Measurements from ENCODE around the gene PCMTD2. TPM values are rescaled to one million over a fixed set of nuclear protein-coding genes. Genes with fewer than 3 reads are reported as not detected.

PCMTD2 gene
- total RNA-seq, 1 donor from 2014 or later, result 46.9 TPM

- intact Hi-C loops (cut with DNase I), result no loop called here
- DNase-seq (ENCODE audit: low spot score), result no peak
Observed at GRCh38 chr20:64250027-64250426, 5.5 kb upstream of the PCMTD2 start.

DNA sequence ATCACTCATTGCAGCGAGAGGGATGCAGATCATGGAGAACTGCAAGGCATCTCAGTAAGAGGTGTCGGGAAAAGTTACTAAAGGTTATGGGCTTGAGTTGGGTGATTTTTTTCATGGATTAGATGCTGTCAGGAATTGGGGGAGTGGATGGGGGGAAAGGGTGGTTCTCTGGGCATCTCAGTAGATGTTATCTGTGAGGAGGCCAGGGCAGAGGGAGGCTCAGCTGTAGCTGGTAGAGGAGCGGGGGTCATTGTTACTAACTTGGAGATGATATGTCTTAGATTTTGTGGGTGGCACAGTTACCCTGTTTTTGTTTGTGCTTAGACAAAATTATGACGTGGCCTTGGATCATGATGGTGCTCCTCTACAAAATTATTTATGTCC is 2.6 kb upstream of the PCMTD2 start:
- no peak for DNase-seq (ENCODE audit: low spot score)
- intact Hi-C loops (cut with DNase I), result no loop called here

DNA sequence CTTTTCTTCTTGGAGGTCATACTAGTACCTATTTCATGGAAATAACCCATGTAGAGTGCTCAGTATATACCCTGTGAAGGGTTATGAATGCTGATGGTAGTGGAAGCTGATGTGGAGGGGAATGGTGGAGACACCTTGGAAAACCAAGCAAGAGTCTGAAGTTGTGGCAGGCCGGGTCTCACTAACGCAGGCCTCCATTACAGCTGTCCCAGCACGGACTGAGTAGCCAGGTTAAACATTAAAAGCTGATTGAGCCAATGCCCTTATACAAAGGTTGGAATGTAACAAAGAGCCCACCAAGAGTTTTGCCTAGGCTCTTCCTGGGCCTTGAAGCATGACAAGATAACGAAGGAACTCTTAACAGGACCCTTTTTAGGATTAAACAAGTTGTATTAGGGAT is 2.1 kb upstream of the PCMTD2 start:
- intact Hi-C loops (cut with DNase I), result no loop called here
- DNase-seq (ENCODE audit: low spot score), result no peak

DNA sequence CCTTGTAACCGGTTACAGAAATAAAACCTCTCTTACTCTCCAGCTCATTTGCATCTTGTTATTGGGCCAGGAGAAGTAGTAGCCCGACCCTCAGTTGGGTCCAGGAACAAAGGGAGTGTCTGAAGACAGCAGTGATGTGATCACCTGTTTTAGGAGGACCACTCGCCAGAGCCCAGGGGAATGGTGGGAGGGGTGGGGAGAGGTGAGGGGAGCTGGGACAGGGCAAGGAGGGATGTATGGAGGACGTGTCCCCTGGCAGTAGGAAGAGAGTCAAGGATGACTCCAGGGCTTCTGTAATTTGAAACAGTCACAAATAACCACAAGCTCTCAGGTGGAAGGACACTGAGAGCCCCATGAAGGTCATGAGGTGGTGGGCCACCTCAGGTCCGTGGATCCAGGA is 1.4 kb upstream of the PCMTD2 start:
- intact Hi-C loops (cut with DNase I), result no loop called here
- no peak for DNase-seq (ENCODE audit: low spot score)

GRCh38 chr20:64254571-64255360 is 782 bp upstream of the PCMTD2 start:
- intact Hi-C loops (cut with DNase I), result loop anchor here (5.0 kb wide), 1 partner anchor 1037 kb away; the partner anchor contains the start of gene YTHDF1

DNA sequence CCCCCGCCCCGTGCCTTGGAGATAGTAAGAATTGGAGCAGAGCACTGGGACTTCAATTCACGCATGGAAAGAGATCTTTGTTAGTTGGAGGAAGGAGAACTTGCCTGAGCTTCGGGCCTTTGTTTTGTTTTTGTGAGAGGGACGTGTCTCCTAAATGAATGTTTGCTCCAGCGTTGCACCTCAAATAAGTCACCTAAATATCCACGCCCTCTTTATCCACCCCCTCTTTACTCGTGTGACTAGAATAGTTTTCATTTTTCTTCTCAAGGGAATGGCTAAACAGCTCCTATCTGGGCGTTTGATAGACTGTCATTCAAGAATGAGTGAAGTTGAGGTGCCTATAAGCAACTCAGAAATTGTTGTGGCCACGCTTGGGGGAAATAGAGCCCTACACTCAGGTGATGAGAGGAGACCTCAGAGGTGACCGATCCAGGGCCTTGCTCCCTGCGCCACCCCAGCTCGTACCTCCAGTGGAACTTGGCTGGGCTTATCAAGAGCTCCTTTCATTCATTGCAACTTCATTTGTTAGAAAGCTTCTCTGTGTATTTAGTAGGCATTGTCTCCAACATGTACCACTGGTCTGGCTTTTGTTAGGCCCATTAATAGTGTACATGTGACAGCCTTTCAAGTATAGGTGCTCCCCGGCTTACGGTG is 861 bp downstream of the PCMTD2 start:
- intact Hi-C loops (cut with DNase I), result loop anchor here (5.0 kb wide), 1 partner anchor 1039 kb away; the partner anchor contains the start of gene YTHDF1

More at GRCh38 chr20:64254571-64255360, 782 bp upstream of the PCMTD2 start:
- no peak for DNase-seq (ENCODE audit: low spot score)

DNA sequence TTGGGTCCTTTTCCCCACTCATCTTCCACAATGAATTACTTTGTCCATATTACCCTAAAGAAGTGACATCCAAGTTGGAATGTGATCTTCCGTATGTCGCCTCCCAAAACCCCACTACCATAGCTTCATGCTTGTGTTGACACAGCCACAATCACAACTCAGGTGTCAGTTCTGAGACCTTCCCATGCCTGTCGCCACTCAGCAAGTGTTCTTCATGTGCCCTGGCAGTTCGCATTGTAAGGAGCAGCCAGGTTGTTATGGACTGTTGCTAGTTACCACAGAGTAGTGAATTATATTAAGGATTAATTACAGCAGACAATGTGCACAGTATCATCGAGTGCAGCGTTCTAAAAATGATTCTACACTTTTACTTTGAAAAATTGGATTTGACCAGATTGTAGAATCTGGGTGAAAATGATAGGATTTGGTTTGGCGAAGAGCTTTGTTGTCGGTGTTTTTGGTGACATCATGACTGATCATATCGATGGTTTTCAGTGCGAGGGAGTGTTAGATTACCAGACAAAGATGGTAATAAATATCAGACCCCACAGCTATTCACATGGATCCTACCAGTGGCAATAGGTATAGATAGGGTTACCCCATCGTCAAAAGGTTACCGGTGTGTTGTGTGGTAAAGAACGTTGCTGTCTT is 1.7 kb downstream of the PCMTD2 start:
- intact Hi-C loops (cut with DNase I), result loop anchor here (5.0 kb wide), 1 partner anchor 1040 kb away; the partner anchor contains the start of gene YTHDF1
- DNase-seq (ENCODE audit: low spot score), result no peak

More for the DNA sequence above, 861 bp downstream of the PCMTD2 start:
- DNase-seq (ENCODE audit: low spot score), result no peak

DNA sequence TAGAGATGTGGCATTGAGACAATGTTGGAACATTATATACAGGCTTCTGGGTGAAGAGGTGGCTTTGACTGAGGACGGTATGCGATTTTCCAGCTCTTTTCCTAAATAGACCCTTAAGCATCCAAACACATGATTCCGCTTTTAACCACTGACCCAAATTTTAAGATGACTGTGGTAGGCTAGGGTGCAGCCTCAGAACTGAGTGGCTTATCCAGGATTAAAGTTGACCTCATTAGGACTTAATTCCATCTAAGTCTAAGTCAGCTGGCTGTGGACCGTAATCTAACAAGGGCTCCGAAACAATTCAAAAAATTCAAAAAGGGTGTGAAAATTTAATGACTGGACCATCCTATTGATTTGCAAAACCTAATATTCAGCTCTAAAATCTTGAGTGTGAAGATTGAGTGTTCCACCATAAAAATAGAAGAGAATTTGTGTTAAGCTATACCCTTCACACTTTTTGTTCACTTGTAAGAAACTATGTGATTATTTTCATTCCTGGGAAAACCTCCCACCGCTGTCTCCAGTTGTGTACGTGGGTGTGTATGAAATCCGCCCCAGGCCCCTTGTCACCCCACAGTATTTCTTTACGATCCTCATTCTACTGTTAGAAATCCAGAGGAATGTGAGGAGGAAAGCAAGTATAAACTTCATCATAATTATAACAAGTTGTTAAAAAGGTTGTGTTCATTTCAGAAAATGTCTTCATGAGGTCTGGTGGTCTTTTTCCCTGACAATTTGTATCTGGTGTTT is 2.7 kb downstream of the PCMTD2 start:
- intact Hi-C loops (cut with DNase I), result loop anchor here (5.0 kb wide), 1 partner anchor 1041 kb away; the partner anchor contains the start of gene YTHDF1
- DNase-seq (ENCODE audit: low spot score), result no peak

DNA sequence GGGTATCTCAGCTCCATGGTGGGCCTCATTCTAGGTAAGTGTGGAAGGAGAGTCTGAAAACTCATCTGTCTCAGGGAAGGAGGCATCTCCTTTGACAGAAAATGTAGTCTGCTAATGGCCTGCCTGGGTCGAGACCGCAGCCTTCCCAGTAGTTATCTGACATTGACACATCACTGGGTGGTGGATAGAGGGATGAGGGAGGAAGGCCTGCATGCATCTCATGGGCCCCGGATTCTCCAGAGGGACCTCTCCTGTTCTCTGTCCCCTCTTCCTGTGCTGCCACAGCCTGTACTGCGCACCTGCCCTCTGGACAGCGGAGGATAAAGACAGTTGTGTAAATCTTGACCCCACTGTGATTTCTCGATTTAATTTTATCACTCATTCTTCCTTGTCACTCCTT is 4.7 kb downstream of the PCMTD2 start:
- intact Hi-C loops (cut with DNase I), result no loop called here
- no peak for DNase-seq (ENCODE audit: low spot score)

DNA sequence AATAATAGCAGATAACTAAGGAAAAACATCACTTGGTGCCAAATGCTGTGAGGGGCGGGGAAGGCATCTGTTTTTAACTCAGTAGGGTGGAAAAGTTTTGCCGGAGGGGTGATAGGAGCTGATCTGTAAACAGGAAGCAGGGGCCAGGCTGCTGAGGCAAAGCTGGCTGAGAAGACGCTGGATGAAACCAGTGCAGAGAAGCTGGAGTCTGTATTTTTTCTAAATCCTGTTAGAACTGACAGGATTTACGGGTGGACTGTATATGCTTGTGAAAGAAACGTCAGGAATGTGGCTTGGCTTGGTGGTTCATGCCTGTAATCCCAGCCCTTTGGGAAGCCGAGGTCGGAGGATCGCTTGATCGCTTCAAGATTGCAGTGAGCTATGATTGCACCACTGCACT is 5.6 kb downstream of the PCMTD2 start:
- no peak for DNase-seq (ENCODE audit: low spot score)
- intact Hi-C loops (cut with DNase I), result no loop called here

- DNase-seq (ENCODE audit: low spot score), result no peak
- intact Hi-C loops (cut with DNase I), result no loop called here
Observed at GRCh38 chr20:64264091-64264490, 8.5 kb downstream of the PCMTD2 start.

DNA sequence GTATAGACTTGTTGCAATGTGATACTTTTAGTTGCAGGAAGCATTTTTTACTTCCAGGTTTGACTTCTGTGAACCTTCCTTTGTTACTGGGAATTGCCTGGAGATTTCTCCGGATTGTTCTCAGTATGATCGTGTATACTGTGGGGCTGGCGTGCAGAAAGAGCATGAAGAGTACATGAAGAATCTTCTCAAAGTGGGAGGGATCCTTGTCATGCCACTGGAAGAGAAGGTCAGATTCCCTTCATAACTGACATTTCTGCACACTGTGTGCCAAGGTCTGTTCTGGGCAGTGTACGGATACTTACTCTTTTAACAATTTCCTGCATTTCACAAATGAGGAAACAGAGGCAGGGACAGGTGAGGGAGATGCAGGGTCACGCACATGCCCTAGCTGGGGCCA is 9.7 kb downstream of the PCMTD2 start:
- no peak for DNase-seq (ENCODE audit: low spot score)
- intact Hi-C loops (cut with DNase I), result no loop called here

DNA sequence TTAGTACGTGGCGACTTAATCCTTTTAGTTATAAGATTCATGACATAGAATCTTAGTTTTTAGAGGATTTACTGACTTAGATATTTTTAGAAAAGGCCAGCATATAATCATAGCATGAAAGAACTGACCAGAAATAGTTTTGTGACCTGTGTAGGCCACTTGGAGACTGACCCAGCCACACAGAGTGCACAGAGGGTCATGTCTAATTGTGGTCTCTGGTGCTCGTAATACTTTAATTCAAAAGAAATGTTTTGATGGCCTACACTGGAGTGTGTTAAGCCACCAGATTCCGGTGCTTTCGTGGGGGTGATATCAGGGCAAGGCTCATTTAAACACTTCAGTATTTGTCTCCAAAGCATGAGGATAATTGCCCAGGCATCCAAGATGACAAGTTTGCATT is 11.4 kb downstream of the PCMTD2 start:
- no peak for DNase-seq (ENCODE audit: low spot score)
- intact Hi-C loops (cut with DNase I), result no loop called here

DNA sequence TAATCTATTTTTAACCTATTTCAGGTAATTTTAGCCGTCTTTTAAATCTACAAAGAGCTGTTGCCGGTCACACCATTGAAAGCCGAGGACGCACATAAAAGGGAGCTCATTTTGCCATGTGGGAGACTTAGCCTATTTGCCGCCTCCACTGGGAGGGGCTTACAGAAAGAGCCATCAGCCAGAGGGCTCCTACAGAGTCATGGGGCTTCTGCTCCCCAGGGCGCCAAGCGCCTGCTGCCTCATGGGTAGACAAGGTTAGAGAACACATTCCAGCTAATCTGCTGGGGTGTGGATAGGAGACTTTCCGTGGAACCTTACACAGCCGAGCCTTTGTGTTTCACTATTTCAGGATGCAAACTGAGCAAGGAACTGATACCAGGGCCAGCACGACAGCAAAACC is 12.6 kb downstream of the PCMTD2 start:
- intact Hi-C loops (cut with DNase I), result no loop called here
- DNase-seq (ENCODE audit: low spot score), result no peak

- DNase-seq (ENCODE audit: low spot score), result no peak
- intact Hi-C loops (cut with DNase I), result no loop called here
Observed at GRCh38 chr20:64269604-64270411, 14.3 kb downstream of the PCMTD2 start.

GRCh38 chr20:64271636-64272035 is 16.1 kb downstream of the PCMTD2 start:
- intact Hi-C loops (cut with DNase I), result no loop called here
- no peak for DNase-seq (ENCODE audit: low spot score)

DNA sequence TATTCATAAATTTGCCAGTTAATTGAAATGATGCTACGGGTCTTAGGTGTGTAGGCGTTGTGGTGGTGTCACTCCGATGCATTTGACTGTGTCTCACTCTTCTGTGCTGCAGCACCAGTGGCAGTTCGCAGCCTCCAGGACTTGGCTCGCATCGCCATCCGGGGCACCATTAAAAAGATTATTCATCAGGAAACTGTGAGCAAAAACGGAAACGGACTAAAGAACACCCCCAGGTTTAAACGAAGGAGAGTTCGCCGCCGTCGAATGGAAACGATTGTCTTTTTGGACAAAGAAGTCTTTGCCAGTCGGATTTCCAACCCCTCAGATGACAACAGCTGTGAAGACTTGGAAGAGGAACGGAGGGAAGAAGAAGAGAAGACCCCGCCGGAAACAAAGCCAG is 17.6 kb downstream of the PCMTD2 start:
- DNase-seq (ENCODE audit: low spot score), result no peak
- intact Hi-C loops (cut with DNase I), result no loop called here

DNA sequence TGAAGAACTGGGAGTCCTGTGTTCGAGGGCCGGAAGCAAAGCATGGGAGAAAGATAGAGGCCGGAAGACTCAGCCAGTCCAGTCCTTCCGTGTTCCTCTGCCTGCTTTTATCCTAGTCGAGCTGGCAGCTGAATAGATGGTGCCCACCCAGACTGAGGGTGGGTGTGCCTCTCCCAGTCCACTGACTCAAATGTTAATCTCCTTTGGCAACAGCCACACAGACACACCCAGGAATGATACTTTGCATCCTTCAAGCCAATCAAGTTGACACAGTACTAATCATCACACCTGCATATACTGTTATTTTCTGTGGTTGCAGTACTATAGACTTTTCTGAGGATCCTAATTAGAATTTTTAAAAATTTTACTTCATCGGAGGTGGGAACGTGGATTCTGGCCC is 21.3 kb downstream of the PCMTD2 start:
- no peak for DNase-seq (ENCODE audit: low spot score)
- intact Hi-C loops (cut with DNase I), result no loop called here
